GM19240 (cell line): Measurements from ENCODE around the gene GCK.

Experiments
- DNase-seq: peaks from one replicate; pipeline ENCODE4 v3.0.0; 2011; ENCODE audit warnings: low spot score; ENCODE audit not compliant: insufficient read length

GCK gene

GRCh38 chr7:44104860-44105771 lies 84.1 kb downstream of the GCK start:
- DNase-seq, result no peak

DNA sequence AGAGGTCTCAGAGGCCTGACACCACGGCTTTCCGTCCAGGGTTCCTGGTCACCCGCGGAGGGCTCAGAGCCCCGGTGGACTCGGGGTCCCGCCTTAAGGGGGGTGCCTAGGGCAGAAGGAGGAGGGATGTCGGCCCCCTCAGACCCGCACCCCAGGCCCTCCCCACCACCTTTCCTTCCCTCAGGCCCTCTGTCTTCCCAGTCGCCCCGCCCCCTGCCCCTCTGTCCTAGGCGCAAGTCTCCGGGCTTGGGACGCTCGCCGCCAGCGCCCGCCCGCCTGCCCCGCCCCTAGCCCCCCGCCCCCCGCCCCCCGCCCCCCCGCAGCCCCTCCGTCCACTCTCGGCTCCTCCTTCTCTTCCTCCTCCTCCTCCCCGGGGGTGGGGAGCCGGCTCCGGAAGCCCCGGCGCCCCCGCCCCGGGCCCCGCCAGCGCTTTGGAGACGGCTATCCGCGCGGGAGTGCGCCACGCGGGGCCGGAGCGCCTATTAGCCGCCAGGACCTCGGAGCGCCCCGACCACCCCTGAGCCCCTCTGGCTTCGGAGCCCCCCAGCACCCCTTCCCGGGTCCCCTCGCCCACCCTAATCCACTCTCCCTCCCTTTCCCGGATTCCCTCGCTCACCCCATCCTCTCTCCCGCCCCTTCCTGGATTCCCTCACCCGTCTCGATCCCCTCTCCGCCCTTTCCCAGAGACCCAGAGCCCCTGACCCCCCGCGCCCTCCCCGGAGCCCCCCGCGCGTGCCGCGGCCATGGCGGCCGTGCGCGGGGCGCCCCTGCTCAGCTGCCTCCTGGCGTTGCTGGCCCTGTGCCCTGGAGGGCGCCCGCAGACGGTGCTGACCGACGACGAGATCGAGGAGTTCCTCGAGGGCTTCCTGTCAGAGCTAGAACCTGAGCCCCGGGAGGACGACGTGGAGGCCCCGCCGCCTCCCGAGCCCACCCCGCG lies 85.0 kb downstream of the GCK start, which contains the start of gene AEBP1:
Gene AEBP1 (plus strand): TSS at position 423 of the 937 bp plus-strand sequence. CDS start 321 bp downstream, at position 744.
- DNase-seq, result no peak

DNA sequence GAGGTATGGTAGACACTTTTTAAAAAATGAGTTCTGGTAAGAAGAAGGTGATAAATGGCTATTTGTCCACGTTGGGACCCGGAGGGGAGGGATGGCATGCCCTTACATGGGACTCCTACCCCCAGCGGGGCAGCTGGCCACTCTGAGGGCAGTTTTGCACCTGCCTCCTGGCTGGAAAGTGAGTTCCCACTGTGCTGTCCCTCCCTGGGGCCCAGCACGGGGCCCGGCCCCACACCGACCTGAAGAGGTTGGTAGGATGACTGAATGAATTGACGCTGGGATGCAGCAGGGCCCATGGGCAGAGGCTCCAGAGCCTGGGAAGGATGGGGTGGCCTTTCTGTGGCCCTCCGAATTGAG lies 85.7 kb downstream of the GCK start:
- no peak for DNase-seq

DNA sequence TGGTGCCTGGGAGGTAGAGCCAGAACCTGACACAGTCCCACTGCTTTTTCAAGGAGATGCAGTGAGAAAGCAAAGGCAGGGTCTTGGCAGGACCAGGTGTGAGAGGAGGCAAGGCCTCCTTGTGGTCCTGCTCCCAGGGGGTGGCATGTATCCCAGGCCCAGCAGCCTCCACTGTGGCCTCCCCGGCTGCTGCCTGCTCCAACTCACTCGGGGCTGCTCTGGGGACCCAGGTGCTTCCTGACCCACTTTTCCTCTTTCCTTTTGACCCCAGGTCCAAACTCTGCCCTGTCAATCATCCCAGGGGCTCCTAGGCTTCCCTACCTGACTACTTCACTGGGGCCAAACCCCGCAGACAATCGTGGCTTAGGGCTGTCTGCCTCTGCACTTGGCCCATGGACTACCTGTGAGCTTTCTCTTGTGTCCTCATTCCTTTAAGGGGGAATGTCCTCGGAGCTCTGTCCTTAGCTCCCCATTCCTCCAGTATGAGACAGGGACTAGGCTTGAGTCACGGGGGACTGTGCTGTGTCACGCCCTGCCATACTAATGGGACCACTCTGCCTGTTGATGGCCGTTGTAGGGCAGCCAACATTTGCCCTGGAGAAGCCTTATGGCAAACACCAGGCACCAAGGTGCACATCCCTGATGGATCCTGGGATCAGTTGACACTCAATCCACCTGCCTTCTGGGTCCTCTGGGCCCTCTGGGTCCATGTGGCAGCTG lies 86.2 kb downstream of the GCK start:
- no peak for DNase-seq

- no peak for DNase-seq
Observed at GRCh38 chr7:44101966-44102845, 87.0 kb downstream of the GCK start.

GRCh38 chr7:44101303-44101965 lies 87.8 kb downstream of the GCK start:
- DNase-seq, result no peak

DNA sequence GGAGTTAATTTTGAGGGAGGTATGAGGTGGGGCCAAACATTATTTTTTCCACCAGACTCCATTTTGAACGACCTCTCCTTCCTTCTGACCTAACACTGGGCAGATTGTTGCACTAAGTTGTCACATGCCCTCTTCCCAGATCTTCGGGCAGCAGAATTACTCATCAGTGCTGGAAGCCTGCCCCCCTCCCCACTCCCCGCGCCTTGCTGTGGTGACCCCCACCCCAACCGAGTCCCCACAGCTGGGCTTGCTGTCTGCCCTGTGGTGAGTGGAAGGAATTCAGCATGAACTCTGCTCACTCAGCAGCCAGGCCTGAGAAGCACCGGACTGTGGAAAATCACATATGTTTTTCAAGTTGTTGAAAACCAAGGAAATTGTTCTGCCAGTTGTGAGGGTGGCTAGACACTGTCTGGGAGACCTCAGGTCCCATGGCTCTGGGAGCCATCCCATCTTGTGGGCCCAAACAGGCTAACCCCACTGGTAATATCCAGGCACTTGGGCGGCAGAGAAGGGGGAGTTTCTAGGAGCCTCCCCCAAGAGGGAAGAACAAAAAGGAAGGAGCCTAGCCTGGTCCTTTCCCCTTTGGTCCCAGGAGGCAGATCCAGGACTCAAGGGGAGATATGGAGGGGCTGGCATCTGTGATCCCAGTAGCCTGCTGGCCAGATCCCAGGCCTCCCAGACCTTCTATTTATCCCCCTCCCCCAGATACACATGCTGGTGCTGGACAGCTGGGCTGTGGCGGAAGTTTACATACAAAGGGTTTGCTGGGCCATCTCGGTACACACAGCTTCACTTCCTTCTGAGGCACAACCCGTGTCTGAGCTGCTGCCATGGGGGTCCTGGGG lies 88.6 kb downstream of the GCK start:
- no peak for DNase-seq

DNA sequence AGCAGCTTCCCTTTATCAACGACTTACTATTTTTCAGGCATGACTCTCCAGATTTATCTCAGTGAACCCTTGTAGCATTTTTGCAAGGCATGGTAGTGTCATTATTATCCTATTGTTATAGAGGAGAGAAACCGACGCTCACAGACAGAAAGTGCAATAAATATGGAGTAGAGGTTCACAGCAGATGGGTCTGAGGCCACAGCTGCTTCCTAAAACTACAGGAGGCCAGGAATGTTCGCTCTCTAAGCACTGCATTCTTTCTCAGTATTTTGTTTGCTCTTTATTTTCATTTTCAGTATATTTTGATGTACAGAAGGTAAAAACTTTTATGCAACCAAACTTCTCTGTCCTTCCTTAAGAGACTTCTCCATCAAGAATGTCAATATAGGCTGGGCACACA lies 89.6 kb downstream of the GCK start:
- no peak for DNase-seq

- no peak for DNase-seq
Observed at GRCh38 chr7:44098092-44099068, 90.9 kb downstream of the GCK start.

GRCh38 chr7:44097064-44097932 lies 91.9 kb downstream of the GCK start:
- DNase-seq, result no peak

- DNase-seq, result no peak
Observed at GRCh38 chr7:44096326-44096881, 92.8 kb downstream of the GCK start.

DNA sequence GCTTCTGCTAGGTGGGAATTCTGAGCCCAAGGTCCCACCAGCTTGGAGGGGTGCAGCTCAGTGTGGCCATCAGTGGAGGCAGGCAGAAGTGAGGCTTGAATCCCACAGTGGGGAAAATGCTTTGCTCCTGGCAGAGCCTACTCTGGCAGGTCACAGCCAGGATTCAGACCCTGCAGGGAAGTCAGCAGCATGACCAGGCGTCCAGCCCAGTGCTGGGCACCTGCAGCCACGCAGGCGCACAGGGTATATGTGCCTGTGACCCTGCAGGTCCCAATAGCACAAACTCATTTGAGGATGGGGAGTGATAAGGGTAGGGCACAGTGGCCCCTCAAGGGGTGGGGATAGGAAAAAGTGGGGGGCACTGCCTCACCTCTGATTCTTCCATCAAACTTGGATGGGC lies 93.5 kb downstream of the GCK start:
- DNase-seq, result no peak

DNA sequence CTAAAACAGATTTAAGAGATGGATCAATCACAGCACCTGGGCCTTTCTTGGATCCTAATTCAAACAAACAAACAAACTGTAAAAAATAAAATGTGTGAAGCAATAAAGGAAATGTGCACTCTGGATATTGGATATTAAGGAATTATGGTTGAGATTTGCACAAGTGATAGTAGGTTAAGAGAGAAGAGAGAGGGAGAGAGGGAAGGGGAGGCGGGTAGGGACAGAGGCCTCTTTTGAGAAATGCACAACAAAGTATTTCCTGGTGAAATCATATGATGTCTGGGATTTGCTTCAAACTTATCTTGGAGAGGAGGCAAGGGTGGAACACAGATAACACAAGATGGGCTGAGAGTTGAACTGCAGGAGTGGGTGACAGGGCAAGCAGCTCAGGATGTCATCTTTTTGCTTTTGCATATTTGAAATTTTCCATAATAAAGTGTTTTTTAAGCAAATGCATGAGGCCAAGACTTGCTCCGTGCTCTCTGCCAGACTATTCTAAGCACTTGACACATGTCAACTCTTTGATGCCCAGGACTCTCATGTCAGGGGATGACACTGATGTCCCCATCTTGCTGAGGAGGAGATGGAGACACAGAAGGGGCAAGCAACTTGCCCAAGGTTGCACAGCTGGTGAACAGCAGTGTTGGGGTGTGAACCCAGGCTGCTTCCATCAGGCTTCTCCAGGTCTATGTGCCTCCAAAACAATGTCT lies 94.2 kb downstream of the GCK start:
- DNase-seq, result no peak

DNA sequence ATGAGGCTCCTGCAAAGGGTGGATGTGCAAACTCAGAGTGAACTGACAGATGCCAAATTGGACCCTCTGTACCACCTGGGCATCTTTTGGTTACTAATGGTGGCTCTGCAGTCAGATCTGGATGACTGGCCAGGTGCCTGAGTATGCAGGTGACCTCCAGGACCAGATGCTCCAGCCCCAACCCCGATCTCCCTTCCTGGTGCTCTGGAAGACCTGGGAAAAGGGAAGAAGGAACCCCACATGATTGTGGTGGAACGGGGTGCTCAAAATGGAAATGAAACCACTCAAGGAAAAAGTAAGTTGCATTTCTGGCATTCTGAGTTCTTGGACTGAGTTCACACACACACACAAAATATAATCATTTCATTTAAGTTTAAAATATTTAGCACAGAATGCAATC lies 94.9 kb downstream of the GCK start:
- no peak for DNase-seq
